ENCODE measurements around the gene CSRP1.

- TF ChIP-seq CTCF (IDR thresholded peaks at IDR 0.05; ENCODE audit: insufficient read depth, low read length) (no peak), POLR2AphosphoS5 (IDR thresholded peaks at IDR 0.05; ENCODE audit: low read depth) (no peak), REST (IDR thresholded peaks at IDR 0.05; ENCODE audit: insufficient replicate concordance, low read depth) (no peak), GABPA (IDR thresholded peaks at IDR 0.05; ENCODE audit: low read depth) (no peak), SPI1 (IDR thresholded peaks at IDR 0.05; ENCODE audit: borderline replicate concordance, low read depth) (no peak)
Observed at GRCh38 chr1:201454608-201455007, 52.3 kb downstream of the CSRP1 start.

Measured in HL-60 (cell line).